ENCODE measurements around the gene STK24. TPM values are rescaled to one million over a fixed set of nuclear protein-coding genes. Genes with fewer than 3 reads are reported as not detected.

STK24 gene
- total RNA-seq, 1 donor from 2014 or later: 168 TPM

GRCh38 chr13:98509271-98510155 is 67.4 kb downstream of the STK24 start:
- no peak overlapping the region for H3K4me3 ChIP-seq (ENCODE audit: low read depth, low read length)
- H3K36me3 ChIP-seq (ENCODE audit: control insufficient read depth, insufficient read depth, low read length): peaks cover 9% of the 10 kb centered on the region
- FAIRE-seq (no peak), DNase-seq (ENCODE audit: low read depth) (peak; percentile 86)
- H3K27me3 ChIP-seq (ENCODE audit: control insufficient read depth, insufficient read depth, low read length): no peaks in the 10 kb centered on the region
- TF ChIP-seq CTCF (IDR thresholded peaks at IDR 0.05; ENCODE audit: insufficient read depth, low read length, severe bottlenecking): no peak

- TF ChIP-seq CTCF (IDR thresholded peaks at IDR 0.05; ENCODE audit: insufficient read depth, low read length, severe bottlenecking): no peak
- H3K36me3 ChIP-seq (ENCODE audit: control insufficient read depth, insufficient read depth, low read length): peaks cover 14% of the 10 kb centered on the region
- no peak for FAIRE-seq
- no peak overlapping the region for H3K4me3 ChIP-seq (ENCODE audit: low read depth, low read length)
- DNase-seq (ENCODE audit: low read depth): peak; percentile 58
- H3K27me3 ChIP-seq (ENCODE audit: control insufficient read depth, insufficient read depth, low read length): no peaks in the 10 kb centered on the region
Measured at GRCh38 chr13:98508685-98509084, 68.2 kb downstream of the STK24 start.

GRCh38 chr13:98508280-98508679 is 68.6 kb downstream of the STK24 start:
- H3K27me3 ChIP-seq (ENCODE audit: control insufficient read depth, insufficient read depth, low read length): no peaks in the 10 kb centered on the region
- no peak for TF ChIP-seq CTCF (IDR thresholded peaks at IDR 0.05; ENCODE audit: insufficient read depth, low read length, severe bottlenecking)
- DNase-seq (ENCODE audit: low read depth): no peak
- H3K36me3 ChIP-seq (ENCODE audit: control insufficient read depth, insufficient read depth, low read length): peaks cover 16% of the 10 kb centered on the region
- H3K4me3 ChIP-seq (ENCODE audit: low read depth, low read length): no peak overlapping the region
- FAIRE-seq: no peak

- no peak for FAIRE-seq
- Histone ChIP-seq H3K27me3 (ENCODE audit: control insufficient read depth, insufficient read depth, low read length) (no peaks in the 10 kb centered on the region), H3K4me3 (ENCODE audit: low read depth, low read length) (no peak overlapping the region), H3K36me3 (ENCODE audit: control insufficient read depth, insufficient read depth, low read length) (peaks cover 15% of the 10 kb centered on the region)
- DNase-seq (ENCODE audit: low read depth): peak; percentile 47
- TF ChIP-seq CTCF (IDR thresholded peaks at IDR 0.05; ENCODE audit: insufficient read depth, low read length, severe bottlenecking): no peak
Measured at GRCh38 chr13:98507282-98507797, 69.6 kb downstream of the STK24 start.

GRCh38 chr13:98506728-98507230 is 70.1 kb downstream of the STK24 start:
- H3K27me3 ChIP-seq (ENCODE audit: control insufficient read depth, insufficient read depth, low read length): no peaks in the 10 kb centered on the region
- no peak for FAIRE-seq
- no peak overlapping the region for H3K4me3 ChIP-seq (ENCODE audit: low read depth, low read length)
- peaks cover 16% of the 10 kb centered on the region for H3K36me3 ChIP-seq (ENCODE audit: control insufficient read depth, insufficient read depth, low read length)
- TF ChIP-seq CTCF (IDR thresholded peaks at IDR 0.05; ENCODE audit: insufficient read depth, low read length, severe bottlenecking): no peak
- DNase-seq (ENCODE audit: low read depth): no peak
